WTC11 (cell line): ENCODE data around the gene STAM2. TPM values are rescaled to one million over a fixed set of nuclear protein-coding genes. Genes with fewer than 3 reads are reported as not detected.

Experiments
- ATAC-seq: fragments of 200-7000 bp; cut with Tn5 transposase; 2 replicates; pipeline ENCODE4 v1.10.0; 2021; ENCODE audit warnings: mild to moderate bottlenecking, moderate library complexity
- CTCF ChIA-PET: fragments of 300-600 bp; sonication (Branson Sonifier 250); formaldehyde crosslinking; loops from one replicate; lab custom pipeline; 2021; ENCODE audit warnings: antibody characterized with exemption; lab: Charles Lee
- POLR2A ChIA-PET: fragments of 350-600 bp; sonication (Branson Sonifier 250); formaldehyde crosslinking; loops from one replicate; lab custom pipeline; 2021; ENCODE audit warnings: antibody characterized with exemption; lab: Charles Lee
- DNase-seq: peaks from one replicate; pipeline ENCODE4 v3.0.0; 2021; ENCODE audit warnings: low spot score
- H3K27ac Mint-ChIP-seq: 2 replicates; pipeline ENCODE4 v1.8.0; 2021; ENCODE audit warnings: mixed read lengths
- H3K27me3 Mint-ChIP-seq: 2 replicates; pipeline ENCODE4 v1.8.0; 2021; ENCODE audit warnings: low read depth, mild to moderate bottlenecking, moderate library complexity, mixed read lengths
- H3K36me3 Mint-ChIP-seq: 2 replicates; pipeline ENCODE4 v1.8.0; 2021; ENCODE audit warnings: mixed read lengths
- H3K4me1 Mint-ChIP-seq: 2 replicates; pipeline ENCODE4 v1.8.0; 2022; ENCODE audit warnings: mixed read lengths
- H3K4me3 Mint-ChIP-seq: 2 replicates; pipeline ENCODE4 v1.8.0; 2021; ENCODE audit warnings: mild to moderate bottlenecking, moderate library complexity, mixed read lengths
- H3K9me3 Mint-ChIP-seq: 2 replicates; pipeline ENCODE4 v1.8.0; 2021; ENCODE audit warnings: mixed read lengths
- ELF4 ChIP-seq: sonication (generic); formaldehyde crosslinking; IDR thresholded peaks from 2 replicates; pipeline ENCODE4 v1.8.1; 2022; ENCODE audit warnings: low read depth, mild to moderate bottlenecking, moderate library complexity, missing genetic modification reagents
- FOXJ3 ChIP-seq: sonication (generic); formaldehyde crosslinking; IDR thresholded peaks from 2 replicates; pipeline ENCODE4 v1.9.0; 2021; ENCODE audit warnings: missing genetic modification reagents, mild to moderate bottlenecking, borderline replicate concordance
- FOXP4 ChIP-seq: sonication (generic); formaldehyde crosslinking; IDR thresholded peaks from 2 replicates; pipeline ENCODE4 v1.8.0; 2022; ENCODE audit warnings: mild to moderate bottlenecking, missing genetic modification reagents
- GABPB1 ChIP-seq: sonication (generic); formaldehyde crosslinking; IDR thresholded peaks from 2 replicates; pipeline ENCODE4 v1.8.1; 2023; ENCODE audit warnings: mild to moderate bottlenecking, missing genetic modification reagents
- GTF2I ChIP-seq: fragments of 250-450 bp; sonication (Bioruptor Pico); conservative IDR thresholded peaks from 2 replicates; pipeline ENCODE4 v1.4.0; 2021; ENCODE audit warnings: mild to moderate bottlenecking
- HMGA2 ChIP-seq: fragments of 250-450 bp; sonication (Bioruptor Pico); IDR thresholded peaks from 2 replicates; pipeline ENCODE4 v1.4.0; 2021; ENCODE audit warnings: mild to moderate bottlenecking, moderate library complexity
- JUN ChIP-seq: sonication (generic); formaldehyde crosslinking; IDR thresholded peaks from 2 replicates; pipeline ENCODE4 v1.8.0; 2023; ENCODE audit warnings: mild to moderate bottlenecking, missing genetic modification reagents
- MYBL2 ChIP-seq: sonication (generic); formaldehyde crosslinking; IDR thresholded peaks from 2 replicates; pipeline ENCODE4 v1.8.1; 2023; ENCODE audit warnings: mild to moderate bottlenecking, moderate library complexity, missing genetic modification reagents
- PRDM15 ChIP-seq: sonication (generic); formaldehyde crosslinking; IDR thresholded peaks from 2 replicates; pipeline ENCODE4 v1.8.0; 2022; ENCODE audit warnings: missing genetic modification reagents
- PREB ChIP-seq: sonication (generic); formaldehyde crosslinking; IDR thresholded peaks from 2 replicates; pipeline ENCODE4 v1.8.1; 2022; ENCODE audit warnings: mild to moderate bottlenecking, missing genetic modification reagents, moderate library complexity, borderline replicate concordance
- PRRX2 ChIP-seq: fragments of 250-450 bp; sonication (Bioruptor Pico); IDR thresholded peaks from 2 replicates; pipeline ENCODE4 v1.8.0; 2021; ENCODE audit warnings: mild to moderate bottlenecking
- RELA ChIP-seq: sonication (generic); formaldehyde crosslinking; IDR thresholded peaks from 2 replicates; pipeline ENCODE4 v1.8.1; 2022; ENCODE audit warnings: missing genetic modification reagents, mild to moderate bottlenecking, borderline replicate concordance
- SMAD3 ChIP-seq: sonication (generic); formaldehyde crosslinking; IDR thresholded peaks from 2 replicates; pipeline ENCODE4 v1.8.0; 2022; ENCODE audit warnings: missing genetic modification reagents, mild to moderate bottlenecking, borderline replicate concordance
- TEAD4 ChIP-seq: sonication (generic); formaldehyde crosslinking; IDR thresholded peaks from 2 replicates; pipeline ENCODE4 v1.8.0; 2022; ENCODE audit warnings: mild to moderate bottlenecking, missing genetic modification reagents
- USF1 ChIP-seq: sonication (generic); formaldehyde crosslinking; IDR thresholded peaks from 2 replicates; pipeline ENCODE4 v1.8.0; 2022; ENCODE audit warnings: mild to moderate bottlenecking, missing genetic modification reagents
- ZNF121 ChIP-seq: sonication (generic); formaldehyde crosslinking; IDR thresholded peaks from 2 replicates; pipeline ENCODE4 v1.8.0; 2023; ENCODE audit warnings: missing genetic modification reagents
- ZNF138 ChIP-seq: sonication (generic); formaldehyde crosslinking; conservative IDR thresholded peaks from 2 replicates; pipeline ENCODE4 v1.8.1; 2022; ENCODE audit warnings: mild to moderate bottlenecking, moderate library complexity, missing genetic modification reagents
- ZNF423 ChIP-seq: fragments of 250-450 bp; sonication (Bioruptor Pico); IDR thresholded peaks from 2 replicates; pipeline ENCODE4 v2.1.2; 2022; ENCODE audit warnings: mild to moderate bottlenecking, moderate library complexity
- ZSCAN18 ChIP-seq: fragments of 250-450 bp; sonication (Bioruptor Pico); IDR thresholded peaks from 2 replicates; pipeline ENCODE4 v2.1.2; 2022; ENCODE audit warnings: mild to moderate bottlenecking, moderate library complexity
- total RNA-seq: library from RNA; stranded (reverse); gene quantifications from 3 replicates; pipeline ENCODE4 v1.2.3, GENCODE V29; 2021
- TF ChIP-seq, protein P1 (sequence below): fragments of 200-600 bp; IDR thresholded peaks from 2 replicates; pipeline ENCODE4 v1.8.0; 2022; ENCODE audit warnings: antibody characterized with exemption

STAM2 gene
- total RNA-seq, 1 experiment from 2014 or later: 9.0 TPM

DNA sequence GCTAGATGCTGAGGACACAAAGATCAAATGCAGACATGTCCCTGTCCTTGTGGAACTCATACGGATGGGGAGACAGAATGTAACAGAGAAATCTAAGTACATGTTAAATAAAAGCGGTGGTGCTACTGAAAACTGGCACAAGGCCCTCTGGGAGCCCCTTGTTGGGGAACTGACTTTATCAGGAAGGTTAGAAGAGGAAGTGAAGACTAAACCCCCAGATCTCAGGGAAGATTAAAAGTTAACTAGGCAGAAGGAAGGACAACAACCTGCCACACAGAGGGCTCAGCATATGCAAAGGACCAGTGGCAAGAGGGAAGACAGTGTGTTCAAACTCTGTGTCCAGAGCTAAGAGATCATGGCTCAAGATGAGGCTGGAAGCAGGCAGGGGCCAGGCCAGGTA lies 81.5 kb downstream of the STAM2 start:
- no peak overlapping the region for H3K27ac Mint-ChIP-seq
- H3K4me1 Mint-ChIP-seq: peaks cover 10% of the 10 kb centered on the region
- ATAC-seq (no peak), DNase-seq (no peak)
- no peaks in the 10 kb centered on the region for H3K36me3 Mint-ChIP-seq
- POLR2A ChIA-PET: no interaction called here
- TF ChIP-seq GABPB1: no peak
- TF ChIP-seq SMAD3 (CRISPR knock-in tag): no peak
- TF ChIP-seq FOXP4 (CRISPR knock-in tag): no peak
- no peak for TF ChIP-seq USF1 (CRISPR knock-in tag)
- no peak for TF ChIP-seq PREB (CRISPR knock-in tag)
- no peak for TF ChIP-seq GTF2I (CRISPR knock-in tag)
- TF ChIP-seq PRRX2 (CRISPR knock-in tag): no peak
- TF ChIP-seq ZSCAN18 (CRISPR knock-in tag): no peak
- no peak for TF ChIP-seq PRDM15 (CRISPR knock-in tag)
- no peak for TF ChIP-seq RELA (CRISPR knock-in tag)
- no peak for TF ChIP-seq ZNF138 (CRISPR knock-in tag)
- no peak for TF ChIP-seq JUN
- no peak for TF ChIP-seq TEAD4
- TF ChIP-seq HMGA2: no peak
- TF ChIP-seq ZNF121 (CRISPR knock-in tag): no peak
- TF ChIP-seq FOXJ3: no peak
- TF ChIP-seq, protein P1, sequence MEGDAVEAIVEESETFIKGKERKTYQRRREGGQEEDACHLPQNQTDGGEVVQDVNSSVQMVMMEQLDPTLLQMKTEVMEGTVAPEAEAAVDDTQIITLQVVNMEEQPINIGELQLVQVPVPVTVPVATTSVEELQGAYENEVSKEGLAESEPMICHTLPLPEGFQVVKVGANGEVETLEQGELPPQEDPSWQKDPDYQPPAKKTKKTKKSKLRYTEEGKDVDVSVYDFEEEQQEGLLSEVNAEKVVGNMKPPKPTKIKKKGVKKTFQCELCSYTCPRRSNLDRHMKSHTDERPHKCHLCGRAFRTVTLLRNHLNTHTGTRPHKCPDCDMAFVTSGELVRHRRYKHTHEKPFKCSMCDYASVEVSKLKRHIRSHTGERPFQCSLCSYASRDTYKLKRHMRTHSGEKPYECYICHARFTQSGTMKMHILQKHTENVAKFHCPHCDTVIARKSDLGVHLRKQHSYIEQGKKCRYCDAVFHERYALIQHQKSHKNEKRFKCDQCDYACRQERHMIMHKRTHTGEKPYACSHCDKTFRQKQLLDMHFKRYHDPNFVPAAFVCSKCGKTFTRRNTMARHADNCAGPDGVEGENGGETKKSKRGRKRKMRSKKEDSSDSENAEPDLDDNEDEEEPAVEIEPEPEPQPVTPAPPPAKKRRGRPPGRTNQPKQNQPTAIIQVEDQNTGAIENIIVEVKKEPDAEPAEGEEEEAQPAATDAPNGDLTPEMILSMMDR: no peak
- TF ChIP-seq ZNF423 (CRISPR knock-in tag): no peak
- TF ChIP-seq MYBL2 (CRISPR knock-in tag): no peak
- no peak for TF ChIP-seq ELF4 (CRISPR knock-in tag)
- CTCF ChIA-PET: no interaction called here
- peaks cover 42% of the 10 kb centered on the region for H3K27me3 Mint-ChIP-seq
- H3K9me3 Mint-ChIP-seq: no peaks in the 10 kb centered on the region
- H3K4me3 Mint-ChIP-seq: no peak overlapping the region
